Activated B cell treated with CpG ODN at 0.5 μM for 24 hours (primary cell): ENCODE measurements around the gene CDYL. TPM values are rescaled to one million over a fixed set of nuclear protein-coding genes. Genes with fewer than 3 reads are reported as not detected.

ENCODE experiments used
- ATAC-seq: fragments of 200-7000 bp; cut with Tn5 transposase; one replicate; pipeline ENCODE4 v1.10.0; 2021; ENCODE audit warnings: low read depth, mild to moderate bottlenecking, moderate library complexity
- CTCF ChIA-PET: fragments of 350-600 bp; sonication (Branson Sonifier 250); formaldehyde crosslinking; loops from one replicate; lab custom pipeline; 2021; ENCODE audit warnings: antibody characterized with exemption; lab: Charles Lee
- POLR2A ChIA-PET: fragments of 350-600 bp; sonication (Branson Sonifier 250); formaldehyde crosslinking; loops from one replicate; lab custom pipeline; 2021; ENCODE audit warnings: antibody characterized with exemption; lab: Charles Lee
- DNase-seq: peaks from one replicate; pipeline ENCODE4 v3.0.0; 2022
- H3K27ac Mint-ChIP-seq: one replicate; pipeline ENCODE4 v1.8.0; 2020; ENCODE audit warnings: mixed read lengths
- H3K27me3 Mint-ChIP-seq: one replicate; pipeline ENCODE4 v1.8.0; 2021; ENCODE audit warnings: mixed read lengths
- H3K36me3 Mint-ChIP-seq: one replicate; pipeline ENCODE4 v1.8.0; 2021; ENCODE audit warnings: low read depth, mixed read lengths
- H3K4me1 Mint-ChIP-seq: one replicate; pipeline ENCODE4 v1.8.0; 2021; ENCODE audit warnings: mixed read lengths
- H3K4me3 Mint-ChIP-seq: one replicate; pipeline ENCODE4 v1.8.0; 2020; ENCODE audit warnings: mild to moderate bottlenecking, mixed read lengths
- H3K9me3 Mint-ChIP-seq: one replicate; pipeline ENCODE4 v1.8.0; 2020; ENCODE audit warnings: mixed read lengths
- intact Hi-C: fragments of 100-400 bp; cut with micrococcal nuclease; formaldehyde crosslinking; loops from one replicate; pipeline ENCODE4 v1.15.1; 2024
- total RNA-seq: library from RNA; stranded (reverse); gene quantifications from 2 replicates; pipeline ENCODE4 v1.2.3, GENCODE V29; 2022
- TF ChIP-seq, protein P1 (sequence below): fragments of 200-600 bp; IDR thresholded peaks from one replicate; pipeline ENCODE4 v1.8.0; 2022; ENCODE audit warnings: antibody characterized with exemption, mild to moderate bottlenecking

CDYL gene
- total RNA-seq, 1 donor from 2014 or later: 47.5 TPM

DNA sequence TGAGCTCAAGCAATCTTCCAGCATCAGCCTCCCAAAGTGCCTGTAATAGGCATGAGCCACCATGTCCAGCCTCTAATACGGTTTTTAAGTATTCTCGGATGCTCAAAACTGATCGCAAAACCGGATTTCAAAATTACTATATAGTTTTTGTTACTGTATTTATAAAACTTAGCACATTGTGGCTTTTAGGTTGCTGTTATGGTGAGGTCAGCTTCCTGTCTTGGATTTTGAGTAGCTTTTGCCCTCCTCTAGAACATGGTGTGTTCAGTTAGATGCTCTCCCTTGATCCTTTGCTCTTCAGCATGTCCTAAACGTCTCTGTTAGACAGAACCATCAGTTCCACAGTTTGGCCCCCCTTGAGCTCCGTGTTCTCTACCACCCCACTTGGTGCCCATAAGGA is 131.4 kb downstream of the CDYL start:
- CTCF ChIA-PET: interaction anchor here (1.7 kb wide), 1 partner anchor 22 kb away, joined by 5 read pairs; no protein-coding TSS in a partner anchor
- TF ChIP-seq, protein P1, sequence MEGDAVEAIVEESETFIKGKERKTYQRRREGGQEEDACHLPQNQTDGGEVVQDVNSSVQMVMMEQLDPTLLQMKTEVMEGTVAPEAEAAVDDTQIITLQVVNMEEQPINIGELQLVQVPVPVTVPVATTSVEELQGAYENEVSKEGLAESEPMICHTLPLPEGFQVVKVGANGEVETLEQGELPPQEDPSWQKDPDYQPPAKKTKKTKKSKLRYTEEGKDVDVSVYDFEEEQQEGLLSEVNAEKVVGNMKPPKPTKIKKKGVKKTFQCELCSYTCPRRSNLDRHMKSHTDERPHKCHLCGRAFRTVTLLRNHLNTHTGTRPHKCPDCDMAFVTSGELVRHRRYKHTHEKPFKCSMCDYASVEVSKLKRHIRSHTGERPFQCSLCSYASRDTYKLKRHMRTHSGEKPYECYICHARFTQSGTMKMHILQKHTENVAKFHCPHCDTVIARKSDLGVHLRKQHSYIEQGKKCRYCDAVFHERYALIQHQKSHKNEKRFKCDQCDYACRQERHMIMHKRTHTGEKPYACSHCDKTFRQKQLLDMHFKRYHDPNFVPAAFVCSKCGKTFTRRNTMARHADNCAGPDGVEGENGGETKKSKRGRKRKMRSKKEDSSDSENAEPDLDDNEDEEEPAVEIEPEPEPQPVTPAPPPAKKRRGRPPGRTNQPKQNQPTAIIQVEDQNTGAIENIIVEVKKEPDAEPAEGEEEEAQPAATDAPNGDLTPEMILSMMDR: no peak
- POLR2A ChIA-PET: no interaction called here
- intact Hi-C loops: no loop called here
- Mint-ChIP-seq H3K4me3 (no peak overlapping the region), H3K27ac (no peak overlapping the region), H3K4me1 (peaks cover 42% of the 10 kb centered on the region), H3K9me3 (no peaks in the 10 kb centered on the region), H3K36me3 (peaks cover 21% of the 10 kb centered on the region), H3K27me3 (no peaks in the 10 kb centered on the region)
- ATAC-seq (no peak), DNase-seq (no peak)

- H3K4me1 Mint-ChIP-seq: peaks cover 37% of the 10 kb centered on the region
- H3K9me3 Mint-ChIP-seq: no peaks in the 10 kb centered on the region
- no peaks in the 10 kb centered on the region for H3K27me3 Mint-ChIP-seq
- ChIA-PET POLR2A (no interaction called here), CTCF (interaction anchor here (1.7 kb wide), 1 partner anchor 23 kb away, joined by 5 read pairs; no protein-coding TSS in a partner anchor)
- ATAC-seq: no peak
- intact Hi-C loops: no loop called here
- no peak for DNase-seq
- H3K27ac Mint-ChIP-seq: no peak overlapping the region
- peaks cover 24% of the 10 kb centered on the region for H3K36me3 Mint-ChIP-seq
- TF ChIP-seq, protein P1: no peak
- no peak overlapping the region for H3K4me3 Mint-ChIP-seq
Observed at GRCh38 chr6:4908062-4908461, 131.9 kb downstream of the CDYL start.

DNA sequence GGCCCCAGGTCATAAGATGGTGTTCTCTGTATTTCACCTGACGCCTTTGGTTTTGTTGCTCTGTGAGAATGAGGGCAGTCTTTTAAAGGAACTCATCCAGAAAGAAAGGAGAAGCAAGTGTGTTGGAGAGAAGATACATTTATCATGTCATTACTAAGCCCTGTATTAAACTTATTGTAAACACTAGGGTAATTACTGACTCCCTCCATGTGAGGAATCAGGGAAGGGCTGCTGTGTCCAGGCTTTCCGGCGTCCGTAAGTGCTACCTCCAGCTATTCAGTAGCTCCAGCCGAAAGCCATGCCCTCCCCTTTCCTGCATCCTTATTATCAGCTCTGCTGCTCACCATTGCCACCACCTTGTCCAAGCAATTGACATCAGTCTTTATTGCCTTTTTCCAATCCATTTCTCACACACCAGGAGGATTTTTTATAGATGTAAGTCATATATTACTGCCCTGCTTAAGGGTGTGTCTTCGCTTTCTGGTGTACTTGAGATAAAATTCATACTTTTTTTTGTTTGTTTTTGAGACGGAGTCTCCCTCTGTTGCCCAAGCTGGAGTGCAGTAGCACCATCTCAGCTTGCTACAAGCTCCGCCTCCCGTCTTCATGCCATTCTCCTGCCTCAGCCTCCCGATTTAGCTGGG is 133.0 kb downstream of the CDYL start:
- Mint-ChIP-seq H3K4me3 (no peak overlapping the region), H3K27me3 (no peaks in the 10 kb centered on the region), H3K4me1 (peaks cover 37% of the 10 kb centered on the region), H3K27ac (no peak overlapping the region), H3K9me3 (no peaks in the 10 kb centered on the region), H3K36me3 (peaks cover 24% of the 10 kb centered on the region)
- intact Hi-C loops: no loop called here
- TF ChIP-seq, protein P1: no peak
- ATAC-seq: no peak
- CTCF ChIA-PET: no interaction called here
- no peak for DNase-seq
- POLR2A ChIA-PET: no interaction called here

DNA sequence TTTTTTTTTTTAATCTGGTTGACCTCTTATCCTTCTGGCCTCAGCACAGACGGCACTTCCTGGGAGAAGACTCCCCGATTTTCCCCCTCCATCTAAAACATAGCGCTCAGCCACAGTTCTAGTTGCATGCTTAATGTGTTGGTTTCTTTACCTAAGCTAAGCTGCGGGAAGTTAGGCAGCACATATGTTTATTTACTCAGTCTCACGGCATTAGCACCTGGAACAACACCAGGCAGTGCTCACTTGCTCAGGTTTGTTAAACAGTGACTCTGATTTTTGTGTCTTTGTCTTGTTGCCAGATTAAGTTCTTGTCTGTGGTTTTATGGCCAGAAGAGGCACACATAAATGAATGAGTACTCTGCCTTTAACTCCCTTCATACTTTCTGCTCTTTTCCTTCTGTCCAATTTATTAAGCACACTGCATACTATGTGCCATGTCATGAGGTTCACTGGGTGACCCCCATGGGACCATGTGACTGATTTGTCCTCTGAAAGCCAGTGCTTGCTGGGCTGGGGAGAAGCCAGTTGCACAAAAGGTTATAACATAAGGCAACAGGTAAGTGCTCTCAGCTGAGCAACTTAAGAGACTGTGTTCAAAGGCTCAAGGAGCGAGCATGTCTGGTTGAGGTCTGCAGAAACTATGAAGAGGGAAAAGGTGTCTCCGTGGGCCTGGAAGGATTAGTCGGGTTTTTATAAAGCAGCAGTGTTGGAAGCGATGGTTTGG is 134.0 kb downstream of the CDYL start:
- intact Hi-C loops: no loop called here
- no peak for DNase-seq
- Mint-ChIP-seq H3K4me3 (no peak overlapping the region), H3K36me3 (peaks cover 24% of the 10 kb centered on the region), H3K27me3 (no peaks in the 10 kb centered on the region), H3K9me3 (no peaks in the 10 kb centered on the region), H3K4me1 (peaks cover 36% of the 10 kb centered on the region), H3K27ac (no peak overlapping the region)
- TF ChIP-seq, protein P1: no peak
- ATAC-seq: no peak
- ChIA-PET POLR2A (interaction anchor here (0.7 kb wide), 1 partner anchor 852 kb away, joined by 4 read pairs; no protein-coding TSS in a partner anchor), CTCF (no interaction called here)

DNA sequence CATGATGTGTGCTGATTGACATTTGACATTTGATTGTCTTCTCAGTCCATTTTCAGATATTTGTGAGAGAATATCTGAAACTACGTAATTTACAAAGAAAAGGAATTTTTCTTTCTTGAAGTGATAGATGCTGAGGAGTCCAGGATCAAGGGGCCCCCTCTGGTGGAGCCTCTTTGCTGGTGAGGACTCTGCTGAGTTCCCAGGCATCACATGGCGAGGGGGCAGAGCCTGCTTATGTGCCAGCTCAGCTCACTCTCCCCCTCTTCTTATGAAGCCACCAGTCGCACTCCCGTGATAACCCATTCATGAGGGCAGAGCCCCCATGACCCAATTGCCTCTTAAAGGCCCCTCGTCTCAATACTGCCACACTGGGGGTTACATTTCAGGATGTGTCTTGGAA is 136.4 kb downstream of the CDYL start:
- ChIA-PET CTCF (no interaction called here), POLR2A (no interaction called here)
- ATAC-seq (no peak), DNase-seq (no peak)
- Mint-ChIP-seq H3K9me3 (no peaks in the 10 kb centered on the region), H3K4me1 (peaks cover 15% of the 10 kb centered on the region), H3K4me3 (no peak overlapping the region), H3K27me3 (no peaks in the 10 kb centered on the region), H3K36me3 (peaks cover 28% of the 10 kb centered on the region), H3K27ac (no peak overlapping the region)
- intact Hi-C loops: no loop called here
- TF ChIP-seq, protein P1: no peak
